EL (cell line): Measurements from ENCODE around the gene TRAF6.
"Not testable (repeated sequence)": the region's sequence is repeated elsewhere in the genome, so short reads cannot be mapped to it uniquely, and the experiment has no call there.

Experiments used
- DNase-seq: peaks from one replicate; pipeline ENCODE4 v3.0.0-alpha.2; 2016

TRAF6 gene

GRCh38 chr11:36492724-36493304 is 17.3 kb downstream of the TRAF6 start:
- peak; percentile 61 for DNase-seq

GRCh38 chr11:36490026-36490806 is 19.9 kb downstream of the TRAF6 start:
- no peak for DNase-seq

GRCh38 chr11:36488096-36488495 is 22.0 kb downstream of the TRAF6 start:
- DNase-seq = no peak

GRCh38 chr11:36487619-36488018 is 22.5 kb downstream of the TRAF6 start:
- DNase-seq = no peak

GRCh38 chr11:36485298-36486002 is 24.6 kb downstream of the TRAF6 start:
- no peak for DNase-seq

- DNase-seq = not testable (repeated sequence)
These were observed 27.0 kb downstream of the TRAF6 start for GRCh38 chr11:36483042-36483441.

GRCh38 chr11:36480833-36481232 is 29.2 kb downstream of the TRAF6 start:
- DNase-seq = no peak

GRCh38 chr11:36478700-36479329 is 31.3 kb downstream of the TRAF6 start:
- DNase-seq = peak; percentile 57

- no peak for DNase-seq
These were observed 34.9 kb downstream of the TRAF6 start for GRCh38 chr11:36475192-36475591.

GRCh38 chr11:36471577-36471976 is 38.5 kb downstream of the TRAF6 start:
- no peak for DNase-seq

GRCh38 chr11:36469881-36470802 is 39.9 kb downstream of the TRAF6 start:
- peak; percentile 84 for DNase-seq

- peak; percentile 59 for DNase-seq
These were observed 41.0 kb downstream of the TRAF6 start for GRCh38 chr11:36469063-36469462.

- DNase-seq = no peak
These were observed 42.2 kb downstream of the TRAF6 start for GRCh38 chr11:36467916-36468315.

GRCh38 chr11:36467012-36467411 is 43.1 kb downstream of the TRAF6 start:
- DNase-seq = no peak

GRCh38 chr11:36465449-36466163 is 44.5 kb downstream of the TRAF6 start:
- peak; percentile 40 for DNase-seq

GRCh38 chr11:36464720-36465119 is 45.4 kb downstream of the TRAF6 start:
- DNase-seq = no peak

- DNase-seq = peak; percentile 76
These were observed 46.3 kb downstream of the TRAF6 start for GRCh38 chr11:36463781-36464180.

- no peak for DNase-seq
These were observed 47.8 kb downstream of the TRAF6 start for GRCh38 chr11:36462321-36462720.

- DNase-seq = no peak
These were observed 49.9 kb downstream of the TRAF6 start for GRCh38 chr11:36460220-36460619.

- DNase-seq = no peak
These were observed 51.0 kb downstream of the TRAF6 start for GRCh38 chr11:36459046-36459445.

- DNase-seq = no peak
These were observed 51.8 kb downstream of the TRAF6 start for GRCh38 chr11:36458129-36458915.
